Inferior parietal cortex (tissue), 1 donor: ENCODE results near the gene GUCY1A1.

Source experiments
- DNase-seq: peaks from one replicate; pipeline ENCODE4 v3.0.0-alpha.2; 2016; ENCODE audit errors: extremely low spot score

The GUCY1A1 gene

GRCh38 chr4:155774033-155774432 is 107.4 kb downstream of the GUCY1A1 start:
- DNase-seq: no peak

- DNase-seq: no peak
Observed at GRCh38 chr4:155777971-155778735, 111.5 kb downstream of the GUCY1A1 start.

- no peak for DNase-seq
Observed at GRCh38 chr4:155780775-155781174, 114.1 kb downstream of the GUCY1A1 start.

GRCh38 chr4:155781249-155781831 is 114.7 kb downstream of the GUCY1A1 start:
- DNase-seq: no peak
